Smooth muscle cell (in vitro differentiated cells): Measurements from ENCODE around the gene NR6A1. TPM values are rescaled to one million over a fixed set of nuclear protein-coding genes. Genes with fewer than 3 reads are reported as not detected.

Source experiments
- DNase-seq: peaks from one replicate; lab custom pipeline; 2025; ENCODE audit not compliant: unreplicated experiment; lab: John Stamatoyannopoulos, UW
- H2AFZ ChIP-seq: fragments of 200-600 bp; sonication (generic); 2 replicates; pipeline ENCODE4 v1.6.0; 2016; ENCODE audit warnings: antibody characterized with exemption, low read depth, mild to moderate bottlenecking
- H3F3A ChIP-seq: fragments of 200-600 bp; sonication (generic); 2 replicates; pipeline ENCODE4 v1.6.0; 2017; ENCODE audit warnings: antibody characterized with exemption, low read depth
- H3K27ac ChIP-seq: fragments of 200-600 bp; sonication (generic); 2 replicates; pipeline ENCODE4 v1.5.1; 2016; ENCODE audit warnings: low read depth, mild to moderate bottlenecking
- H3K27me3 ChIP-seq: fragments of 200-600 bp; sonication (generic); 2 replicates; pipeline ENCODE4 v1.6.1; 2016; ENCODE audit warnings: low read depth, mild to moderate bottlenecking
- H3K36me3 ChIP-seq: fragments of 200-600 bp; sonication (generic); 2 replicates; pipeline ENCODE4 v1.5.1; 2016; ENCODE audit warnings: low read depth
- H3K4me1 ChIP-seq: fragments of 200-600 bp; sonication (generic); 2 replicates; pipeline ENCODE4 v1.5.1; 2016; ENCODE audit warnings: low read depth
- H3K4me2 ChIP-seq: fragments of 200-600 bp; sonication (generic); 2 replicates; pipeline ENCODE4 v1.6.0; 2016; ENCODE audit warnings: mild to moderate bottlenecking
- H3K4me3 ChIP-seq: fragments of 200-600 bp; sonication (generic); 2 replicates; pipeline ENCODE4 v1.5.1; 2016; ENCODE audit warnings: mild to moderate bottlenecking
- H3K79me2 ChIP-seq: fragments of 200-600 bp; sonication (generic); 2 replicates; pipeline ENCODE4 v1.6.0; 2016; ENCODE audit warnings: low read depth, mild to moderate bottlenecking
- H3K9ac ChIP-seq: fragments of 200-600 bp; sonication (generic); 2 replicates; pipeline ENCODE4 v1.6.0; 2016; ENCODE audit warnings: low read depth
- H3K9me3 ChIP-seq: fragments of 200-600 bp; sonication (generic); replicated peaks from 2 replicates; pipeline ENCODE4 v1.5.1; 2016; ENCODE audit warnings: low read depth
- H4K20me1 ChIP-seq: fragments of 200-600 bp; sonication (generic); 2 replicates; pipeline ENCODE4 v1.6.0; 2016; ENCODE audit warnings: low read depth
- CTCF ChIP-seq: fragments of 200-600 bp; sonication (generic); IDR thresholded peaks from 2 replicates; pipeline ENCODE4 v1.5.1; 2017; ENCODE audit warnings: borderline replicate concordance, mild to moderate bottlenecking, antibody characterized with exemption; ENCODE audit not compliant: insufficient read depth, poor library complexity, severe bottlenecking
- WGBS: methylation state at CpG from one replicate; pipeline ENCODE4 v1.1.7; 2016; ENCODE audit warnings: low lambda C conversion rate; 5-methylcytosine and 5-hydroxymethylcytosine counted together
- polyA plus RNA-seq: library from polyadenylated mRNA; unstranded; fragments of >200 nt; fragmentation: Nextera tagmentation; extraction: Ambion mirVana; gene quantifications from 2 replicates; pipeline ENCODE4 v1.2.1, GENCODE V29; 2016
- total RNA-seq: library from RNA; depleted of rRNA; stranded (reverse); fragments of >200 nt; gene quantifications from 2 replicates; pipeline ENCODE4 v1.2.3, GENCODE V29; 2014

Gene NR6A1
- total and polyA plus RNA-seq, 2 experiments from 2014 or later, result 0.17 to 0.31 TPM

- H3K36me3 ChIP-seq, result no peaks in the 10 kb centered on the region
- no peak overlapping the region for H2AFZ ChIP-seq
- no peaks in the 10 kb centered on the region for H3K27me3 ChIP-seq
- no peaks in the 10 kb centered on the region for H3F3A ChIP-seq
- WGBS, result 88% methylated on average over 14 of the region's 14 CpGs
- no peak overlapping the region for H3K4me2 ChIP-seq
- no peak overlapping the region for H3K9ac ChIP-seq
- DNase-seq, result no peak
- H3K79me2 ChIP-seq, result no peaks in the 10 kb centered on the region
- H4K20me1 ChIP-seq, result no peaks in the 10 kb centered on the region
- no peaks in the 10 kb centered on the region for H3K4me1 ChIP-seq
- H3K27ac ChIP-seq, result peak overlapping the region; percentile 24
- no peaks in the 10 kb centered on the region for H3K9me3 ChIP-seq
- H3K4me3 ChIP-seq, result no peak overlapping the region
- TF ChIP-seq CTCF, result no peak
Measured at GRCh38 chr9:124733964-124734740, 37.0 kb downstream of the NR6A1 start.

GRCh38 chr9:124730772-124731171 is 40.3 kb downstream of the NR6A1 start:
- 100% methylated on average over 2 of the region's 2 CpGs for WGBS

GRCh38 chr9:124726886-124727285 is 44.2 kb downstream of the NR6A1 start:
- Histone ChIP-seq H3K9ac (no peak overlapping the region), H2AFZ (no peak overlapping the region), H3K36me3 (no peaks in the 10 kb centered on the region), H3K4me2 (no peak overlapping the region), H3K9me3 (no peaks in the 10 kb centered on the region), H3F3A (no peaks in the 10 kb centered on the region), H3K4me1 (no peaks in the 10 kb centered on the region), H3K27me3 (no peaks in the 10 kb centered on the region), H3K79me2 (no peaks in the 10 kb centered on the region), H3K27ac (no peak overlapping the region), H4K20me1 (no peaks in the 10 kb centered on the region), H3K4me3 (no peak overlapping the region)
- no peak for TF ChIP-seq CTCF
- WGBS, result 87% methylated on average over 1 of the region's 1 CpG
- DNase-seq, result no peak

More at GRCh38 chr9:124730772-124731171, 40.3 kb downstream of the NR6A1 start:
- TF ChIP-seq CTCF, result no peak
- Histone ChIP-seq H2AFZ (no peak overlapping the region), H3K79me2 (no peaks in the 10 kb centered on the region), H3K4me1 (no peaks in the 10 kb centered on the region), H3K27me3 (no peaks in the 10 kb centered on the region), H3F3A (no peaks in the 10 kb centered on the region), H3K4me2 (no peak overlapping the region), H3K9me3 (no peaks in the 10 kb centered on the region), H4K20me1 (no peaks in the 10 kb centered on the region), H3K36me3 (no peaks in the 10 kb centered on the region), H3K9ac (no peak overlapping the region), H3K4me3 (no peak overlapping the region), H3K27ac (no peak overlapping the region)
- no peak for DNase-seq

GRCh38 chr9:124725068-124725452 is 46.1 kb downstream of the NR6A1 start:
- Histone ChIP-seq H3K4me2 (no peak overlapping the region), H3K9ac (no peak overlapping the region), H3K4me1 (peaks cover 7% of the 10 kb centered on the region), H3K4me3 (no peak overlapping the region), H3K27me3 (no peaks in the 10 kb centered on the region), H2AFZ (no peak overlapping the region), H3K36me3 (no peaks in the 10 kb centered on the region), H3K27ac (no peak overlapping the region), H4K20me1 (no peaks in the 10 kb centered on the region), H3F3A (peaks cover 8% of the 10 kb centered on the region), H3K9me3 (no peaks in the 10 kb centered on the region), H3K79me2 (no peaks in the 10 kb centered on the region)
- 83% methylated on average over 5 of the region's 5 CpGs for WGBS
- TF ChIP-seq CTCF, result no peak
- no peak for DNase-seq
